GM19023 (cell line): ENCODE measurements around the gene SYT17.

ENCODE experiments used
- ATAC-seq: cut with Tn5 transposase; IDR thresholded peaks from one replicate; pipeline ENCODE4 v1.9.1; 2021; ENCODE audit warnings: mild to moderate bottlenecking, moderate library complexity; ENCODE audit not compliant: unreplicated experiment

Gene SYT17

GRCh38 chr16:19167710-19168370 is at the start of gene SYT17:
SYT17 (plus strand) TSS chr16:19168240; CDS start chr16:19168647, 407 bp downstream.
- no peak for ATAC-seq

DNA sequence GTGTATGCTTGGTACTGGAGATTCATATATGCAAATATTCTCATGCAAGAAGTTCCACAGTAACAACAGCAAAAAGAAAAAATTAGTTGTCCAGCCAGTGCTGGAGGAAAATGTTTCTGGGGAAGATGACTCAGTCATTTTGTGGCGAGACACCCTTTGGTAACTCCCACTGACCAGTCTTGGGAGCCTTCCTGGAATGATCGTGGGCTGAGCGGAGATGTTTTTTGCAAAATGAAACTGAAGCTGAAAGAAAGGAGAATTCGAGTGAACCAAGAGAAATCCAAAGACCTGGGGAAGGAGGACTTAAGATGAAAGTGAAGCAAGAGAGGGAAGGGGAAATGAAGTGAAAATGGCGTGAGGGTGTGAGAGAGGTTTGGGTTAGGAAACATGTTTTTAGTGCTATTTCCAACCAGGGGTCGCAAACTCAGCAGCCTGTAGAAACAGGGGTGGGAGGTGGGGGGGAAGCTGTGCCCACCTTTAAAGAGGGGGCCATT is 49.1 kb upstream of the SYT17 start:
- no peak for ATAC-seq

DNA sequence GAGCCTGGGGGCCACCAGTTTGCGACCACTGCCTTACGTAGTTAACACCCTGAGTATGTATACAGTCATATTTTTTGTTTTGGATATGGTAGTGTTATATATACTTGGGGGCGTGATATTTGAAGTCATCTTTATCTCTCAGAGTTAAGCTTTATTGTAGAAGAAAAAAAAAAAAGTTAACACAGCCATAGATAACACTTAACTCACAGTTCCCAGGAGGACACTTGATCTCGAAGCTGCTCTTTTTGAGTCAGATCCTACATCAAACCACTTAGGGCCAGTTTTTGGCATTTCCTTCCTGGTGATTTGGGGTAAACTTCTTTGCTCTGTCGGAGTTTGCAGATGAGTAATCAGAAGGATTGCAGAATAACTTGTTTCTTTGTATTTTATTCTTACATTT is 48.5 kb upstream of the SYT17 start:
- no peak for ATAC-seq

- no peak for ATAC-seq
Observed at GRCh38 chr16:19123535-19124178, 44.4 kb upstream of the SYT17 start.

DNA sequence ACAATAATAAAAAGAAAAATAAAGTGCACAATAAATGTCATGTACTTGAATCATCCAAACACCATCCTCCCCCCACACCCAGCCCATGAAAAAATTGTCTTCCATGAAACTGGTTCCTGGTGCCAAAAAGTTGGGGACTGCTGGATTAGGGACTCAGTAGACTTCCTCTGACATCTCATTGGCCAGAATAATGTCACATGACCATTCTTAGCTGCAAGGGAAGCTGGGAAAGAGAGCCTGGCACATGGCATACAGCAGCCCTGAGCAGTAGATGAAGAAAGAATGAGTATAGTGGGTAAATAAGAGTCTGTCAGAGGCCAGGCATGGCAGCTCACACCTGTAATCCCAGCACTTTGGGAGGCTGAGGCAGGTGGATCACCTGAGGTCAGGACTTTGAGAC is 41.7 kb upstream of the SYT17 start:
- ATAC-seq = no peak

DNA sequence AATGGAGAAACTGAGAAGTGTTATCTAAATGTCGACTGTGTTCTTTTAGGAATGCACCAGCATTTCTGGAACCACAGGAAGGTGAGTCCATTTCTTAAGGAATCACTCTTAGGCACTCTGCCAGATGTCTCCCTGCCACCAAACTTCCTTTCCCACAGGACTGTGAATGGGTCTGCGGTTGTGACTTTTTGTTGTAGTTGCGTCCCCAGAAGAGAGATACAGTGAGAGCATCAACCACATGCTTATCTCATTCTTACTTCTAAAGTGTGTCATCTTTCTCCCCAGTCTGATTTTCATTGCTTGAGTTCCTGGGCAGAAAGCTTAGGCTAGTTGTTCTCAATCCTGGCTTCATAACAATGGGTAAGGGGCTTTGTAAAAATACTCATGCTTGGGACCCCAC is 40.8 kb upstream of the SYT17 start:
- no peak for ATAC-seq

DNA sequence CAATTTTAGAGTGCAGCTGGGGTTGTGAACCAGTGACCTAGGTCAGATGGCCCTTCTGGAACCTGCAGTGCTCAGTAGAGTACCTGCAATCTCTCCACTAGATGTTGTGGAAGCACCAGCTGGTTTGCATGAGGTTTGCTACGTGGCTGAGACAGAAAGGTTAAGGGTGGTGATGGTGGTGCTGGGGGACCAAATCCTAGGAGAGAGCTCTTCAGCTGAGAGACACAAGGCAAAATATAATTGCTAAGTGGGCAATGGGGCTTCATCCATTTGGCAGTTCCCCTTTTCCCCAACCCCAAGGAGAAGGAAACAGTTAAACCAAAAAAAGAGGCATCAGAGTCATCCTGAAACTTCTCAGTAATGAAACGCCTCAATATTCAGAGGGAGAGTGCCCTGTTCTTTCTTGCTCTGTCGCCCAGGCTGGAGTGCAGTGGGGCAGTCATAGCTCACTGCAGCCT is 40.3 kb upstream of the SYT17 start:
- no peak for ATAC-seq

DNA sequence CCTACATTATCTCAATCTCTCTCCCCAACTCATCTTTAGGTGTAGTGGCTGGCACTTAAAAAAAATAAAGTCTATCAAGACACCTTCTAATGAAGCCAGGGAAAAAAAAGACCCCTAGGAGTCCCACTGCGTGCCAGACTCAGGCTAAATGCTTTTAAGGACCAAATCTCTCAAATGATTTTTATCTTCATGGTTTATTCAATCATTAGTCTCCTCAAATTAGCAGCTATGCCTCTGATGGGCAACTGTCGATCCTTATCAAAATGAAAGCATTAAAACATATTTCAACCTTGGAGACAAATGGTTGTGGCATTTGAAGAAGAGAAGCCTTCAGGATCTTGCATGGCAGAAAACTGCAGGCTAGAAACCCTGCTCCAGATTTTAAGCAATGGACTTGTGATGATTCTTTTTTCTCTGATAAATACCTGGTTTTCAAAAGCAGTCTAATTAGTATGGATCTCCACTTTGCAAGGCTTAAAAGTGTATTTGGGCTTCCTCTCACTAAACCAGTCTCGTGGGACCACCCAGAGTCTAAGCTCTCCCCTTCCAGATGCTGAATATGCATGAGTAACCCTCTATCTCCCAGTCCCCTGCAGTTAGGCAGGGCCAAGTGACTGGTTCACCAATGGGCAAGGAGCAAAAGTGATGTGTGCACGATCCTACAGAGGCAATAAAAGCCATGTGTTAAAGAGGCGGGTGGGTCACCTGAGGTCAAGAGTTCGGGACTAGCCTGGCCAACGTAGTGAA is 39.4 kb upstream of the SYT17 start:
- ATAC-seq = no peak

- no peak for ATAC-seq
Observed at GRCh38 chr16:19130385-19130784, 37.7 kb upstream of the SYT17 start.

- ATAC-seq = no peak
Observed at GRCh38 chr16:19130852-19131824, 36.9 kb upstream of the SYT17 start.

GRCh38 chr16:19131825-19132218 is 36.2 kb upstream of the SYT17 start:
- no peak for ATAC-seq

- no peak for ATAC-seq
Observed at GRCh38 chr16:19132255-19132654, 35.8 kb upstream of the SYT17 start.

DNA sequence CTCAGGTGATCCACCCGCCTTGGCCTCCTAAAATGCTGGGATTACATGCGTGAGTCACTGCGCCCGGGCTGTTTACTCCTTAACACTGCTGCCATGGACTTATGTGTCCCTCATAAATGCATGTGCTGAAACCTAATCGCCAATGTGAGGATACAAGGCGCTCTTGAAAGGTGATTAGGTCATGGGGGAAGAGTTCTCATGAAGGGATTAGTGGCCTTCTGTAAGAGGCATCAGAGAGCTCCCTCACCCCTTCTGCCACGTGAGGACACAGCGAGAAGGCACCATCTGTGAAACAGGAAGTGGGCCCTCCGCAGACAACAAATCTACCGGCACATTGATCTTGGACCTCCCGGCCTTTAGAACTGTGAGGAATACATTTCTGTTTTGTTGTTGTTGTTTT is 35.1 kb upstream of the SYT17 start:
- no peak for ATAC-seq

DNA sequence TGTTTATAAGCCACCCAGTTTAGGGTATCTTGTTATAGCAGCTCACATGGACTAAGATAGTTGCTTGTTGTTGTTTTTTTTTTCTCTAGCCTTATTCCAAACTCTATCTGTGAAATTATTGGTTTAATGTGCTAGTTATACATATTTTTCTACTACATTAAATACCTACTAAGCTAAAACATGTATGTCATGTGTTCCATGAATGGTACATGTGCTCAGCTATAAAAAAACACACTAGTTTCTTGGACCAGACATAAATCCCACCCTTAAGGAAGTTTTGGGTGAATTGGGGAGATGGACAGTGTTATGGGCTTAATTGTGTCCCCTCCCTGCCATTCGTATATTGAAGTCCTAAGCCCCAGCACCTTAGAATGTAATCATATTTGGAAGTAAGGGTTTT is 34.4 kb upstream of the SYT17 start:
- no peak for ATAC-seq

- ATAC-seq = no peak
Observed at GRCh38 chr16:19135201-19135842, 32.7 kb upstream of the SYT17 start.

DNA sequence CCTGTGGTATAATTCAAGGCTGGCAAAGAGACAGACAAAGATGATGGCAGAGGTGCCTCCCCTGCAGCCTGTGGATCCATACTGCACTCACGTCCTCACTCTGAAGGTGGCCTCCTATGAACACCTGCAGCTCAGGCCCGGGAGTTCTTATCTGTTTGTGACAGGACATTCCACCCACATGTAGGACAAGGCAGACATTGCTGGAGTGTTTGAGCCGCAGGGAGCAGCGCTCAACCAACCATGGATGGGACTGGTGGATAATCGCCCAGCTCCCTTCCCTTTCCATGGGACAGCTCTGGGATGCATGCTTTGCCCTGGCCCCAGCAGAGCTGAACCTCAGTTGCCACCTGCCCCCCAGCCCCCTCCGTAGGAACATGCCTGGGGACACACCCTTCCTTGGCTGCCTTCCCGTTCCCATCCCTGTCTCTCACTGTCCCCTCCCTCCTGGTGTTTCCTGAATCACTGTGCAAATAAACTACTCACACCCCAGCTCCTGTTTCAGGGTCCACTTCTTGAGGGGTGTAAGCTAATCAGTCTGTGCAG is 32.1 kb upstream of the SYT17 start:
- no peak for ATAC-seq

DNA sequence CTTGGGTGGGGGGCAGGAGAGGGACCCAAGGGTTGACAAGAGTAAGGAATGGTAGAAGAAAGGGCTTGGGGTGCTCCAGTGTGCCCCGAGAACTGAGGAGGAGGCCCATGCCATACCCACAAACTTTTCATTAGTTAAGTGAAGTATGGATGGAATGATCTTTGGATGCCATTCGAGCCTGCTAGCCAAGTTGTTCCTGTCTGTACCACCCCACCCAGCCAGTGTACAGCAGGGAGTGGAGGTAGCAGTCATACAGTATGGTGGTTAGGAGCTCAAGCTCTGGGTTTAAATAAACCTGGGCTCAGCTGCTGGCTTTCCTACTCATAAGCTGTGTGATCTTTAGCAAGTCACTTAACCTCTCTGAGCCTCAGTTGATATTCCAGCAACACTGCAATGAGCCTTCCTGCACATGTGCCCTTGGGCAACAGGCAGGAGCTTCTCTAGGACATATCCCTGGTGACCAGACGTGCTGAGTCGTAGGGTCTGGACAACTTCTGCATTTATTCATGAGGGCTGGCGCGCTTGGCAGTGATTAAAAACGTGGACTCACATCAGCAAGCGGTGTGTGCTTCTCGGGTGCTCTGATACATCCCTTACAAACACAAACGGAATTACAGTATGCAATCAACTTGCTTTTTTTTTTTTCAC is 31.4 kb upstream of the SYT17 start:
- no peak for ATAC-seq

- ATAC-seq = no peak
Observed at GRCh38 chr16:19137201-19138128, 30.6 kb upstream of the SYT17 start.
